Measurements from ENCODE around the gene CAMTA1.

The CAMTA1 gene

DNA sequence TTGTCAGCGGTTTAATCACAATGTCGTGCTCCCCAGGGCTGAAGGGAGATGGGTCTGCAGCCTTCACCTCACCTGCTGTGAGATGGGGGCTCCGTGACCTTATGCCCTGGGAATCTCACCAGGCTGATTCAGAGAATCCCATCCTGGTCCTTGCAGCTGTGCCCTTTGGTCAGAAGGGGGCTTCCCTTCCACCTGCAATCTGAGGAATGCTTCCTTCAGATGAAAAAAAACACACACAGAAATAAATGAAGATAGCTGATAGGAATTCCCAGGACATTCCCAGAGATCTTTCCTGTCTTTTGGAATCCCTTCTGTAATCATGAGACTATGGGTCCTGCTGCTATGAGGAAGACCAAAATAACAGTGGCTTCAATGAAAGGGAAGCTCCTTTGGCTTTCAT, 858.8 kb downstream of the CAMTA1 start:
- no peaks in the 10 kb centered on the region for H3K9me3 ChIP-seq (replicated peaks; ENCODE audit: insufficient read depth, low read length)
- no peaks in the 10 kb centered on the region for H3K9me2 ChIP-seq (replicated peaks; ENCODE audit: insufficient read depth, low read length)
- no peaks in the 10 kb centered on the region for H3K36me3 ChIP-seq (replicated peaks; ENCODE audit: insufficient read depth, low read length)
- no peak for TF ChIP-seq EZH2phosphoT487 (IDR thresholded peaks at IDR 0.05; ENCODE audit: low read length)
- no peak for TF ChIP-seq EZH2 (optimal IDR thresholded peaks at IDR 0.05; ENCODE audit: low read depth, low read length)
- TF ChIP-seq CTCF (IDR thresholded peaks at IDR 0.05; ENCODE audit: low read length), result no peak
- no peak overlapping the region for H3K27ac ChIP-seq (ENCODE audit: low read length)
- H3K4me3 ChIP-seq (ENCODE audit: low read length), result no peak overlapping the region
- no peak overlapping the region for H3K4me2 ChIP-seq (ENCODE audit: low read depth, low read length)
- no peaks in the 10 kb centered on the region for H4K20me1 ChIP-seq (ENCODE audit: insufficient read depth, low read length)
- no peaks in the 10 kb centered on the region for H3K4me1 ChIP-seq (ENCODE audit: low read length)
- H3K79me2 ChIP-seq (ENCODE audit: low read length), result no peaks in the 10 kb centered on the region
- no peak for DNase-seq
- H2AFZ ChIP-seq (ENCODE audit: low read length), result no peak overlapping the region
- peaks cover 74% of the 10 kb centered on the region for H3K27me3 ChIP-seq (replicated peaks; ENCODE audit: insufficient read depth, low read length)
- H3F3A ChIP-seq (ENCODE audit: insufficient read depth, low read length), result no peaks in the 10 kb centered on the region
- H3K9ac ChIP-seq (ENCODE audit: low read length), result no peak overlapping the region

- H2AFZ ChIP-seq (ENCODE audit: low read length), result no peak overlapping the region
- H3K27ac ChIP-seq (ENCODE audit: low read length), result no peak overlapping the region
- H3K27me3 ChIP-seq (replicated peaks; ENCODE audit: insufficient read depth, low read length), result peaks cover 74% of the 10 kb centered on the region
- no peaks in the 10 kb centered on the region for H3K9me2 ChIP-seq (replicated peaks; ENCODE audit: insufficient read depth, low read length)
- H3F3A ChIP-seq (ENCODE audit: insufficient read depth, low read length), result no peaks in the 10 kb centered on the region
- H3K4me1 ChIP-seq (ENCODE audit: low read length), result no peaks in the 10 kb centered on the region
- no peak overlapping the region for H3K4me2 ChIP-seq (ENCODE audit: low read depth, low read length)
- H4K20me1 ChIP-seq (ENCODE audit: insufficient read depth, low read length), result no peaks in the 10 kb centered on the region
- no peak for TF ChIP-seq EZH2phosphoT487 (IDR thresholded peaks at IDR 0.05; ENCODE audit: low read length)
- no peak for TF ChIP-seq CTCF (IDR thresholded peaks at IDR 0.05; ENCODE audit: low read length)
- no peak for TF ChIP-seq EZH2 (optimal IDR thresholded peaks at IDR 0.05; ENCODE audit: low read depth, low read length)
- no peak overlapping the region for H3K4me3 ChIP-seq (ENCODE audit: low read length)
- no peaks in the 10 kb centered on the region for H3K9me3 ChIP-seq (replicated peaks; ENCODE audit: insufficient read depth, low read length)
- no peaks in the 10 kb centered on the region for H3K79me2 ChIP-seq (ENCODE audit: low read length)
- H3K36me3 ChIP-seq (replicated peaks; ENCODE audit: insufficient read depth, low read length), result no peaks in the 10 kb centered on the region
- H3K9ac ChIP-seq (ENCODE audit: low read length), result no peak overlapping the region
- peak; percentile 30 for DNase-seq
Measured at GRCh38 chr1:7644961-7645750, 859.9 kb downstream of the CAMTA1 start.

DNA sequence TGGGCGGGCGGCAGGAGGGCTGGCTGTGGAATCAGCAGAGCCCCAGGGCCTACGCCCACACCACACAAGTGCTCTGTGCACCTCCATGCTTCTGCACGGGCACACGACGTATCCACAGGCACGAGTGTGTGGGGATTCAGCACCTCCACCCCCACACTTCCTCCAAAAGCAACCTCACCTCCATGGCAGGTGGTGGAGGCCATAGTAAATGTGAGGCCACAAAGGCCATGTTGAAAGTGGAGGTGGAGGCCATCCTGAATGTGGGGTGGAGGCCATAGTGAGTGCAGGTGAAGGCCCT, 860.4 kb downstream of the CAMTA1 start:
- H3K4me3 ChIP-seq (ENCODE audit: low read length), result no peak overlapping the region
- no peak overlapping the region for H3K27ac ChIP-seq (ENCODE audit: low read length)
- no peaks in the 10 kb centered on the region for H3K36me3 ChIP-seq (replicated peaks; ENCODE audit: insufficient read depth, low read length)
- no peak for DNase-seq
- H4K20me1 ChIP-seq (ENCODE audit: insufficient read depth, low read length), result no peaks in the 10 kb centered on the region
- H3K9ac ChIP-seq (ENCODE audit: low read length), result no peak overlapping the region
- H3K27me3 ChIP-seq (replicated peaks; ENCODE audit: insufficient read depth, low read length), result peaks cover 74% of the 10 kb centered on the region
- no peaks in the 10 kb centered on the region for H3K79me2 ChIP-seq (ENCODE audit: low read length)
- no peak overlapping the region for H3K4me2 ChIP-seq (ENCODE audit: low read depth, low read length)
- H3F3A ChIP-seq (ENCODE audit: insufficient read depth, low read length), result no peaks in the 10 kb centered on the region
- H3K9me3 ChIP-seq (replicated peaks; ENCODE audit: insufficient read depth, low read length), result no peaks in the 10 kb centered on the region
- no peaks in the 10 kb centered on the region for H3K4me1 ChIP-seq (ENCODE audit: low read length)
- no peak overlapping the region for H2AFZ ChIP-seq (ENCODE audit: low read length)
- H3K9me2 ChIP-seq (replicated peaks; ENCODE audit: insufficient read depth, low read length), result no peaks in the 10 kb centered on the region
- TF ChIP-seq EZH2phosphoT487 (IDR thresholded peaks at IDR 0.05; ENCODE audit: low read length), result no peak
- no peak for TF ChIP-seq EZH2 (optimal IDR thresholded peaks at IDR 0.05; ENCODE audit: low read depth, low read length)
- TF ChIP-seq CTCF (IDR thresholded peaks at IDR 0.05; ENCODE audit: low read length), result no peak
